Vagina (tissue), 2 donors: Measurements from ENCODE around the gene NF2. TPM values are rescaled to one million over a fixed set of nuclear protein-coding genes. Genes with fewer than 3 reads are reported as not detected.

Experiments used
- DNase-seq, 2 donors: peaks; one replicate each; pipeline ENCODE4 v3.0.0-alpha.2; 2017; ENCODE audit errors: extremely low spot score in 2 of 2
- H3K27ac ChIP-seq: fragments of 200-600 bp; sonication (generic); one replicate; pipeline ENCODE4 v1.5.1; 2019
- H3K27me3 ChIP-seq: fragments of 200-600 bp; sonication (generic); one replicate; pipeline ENCODE4 v1.5.1; 2019
- H3K36me3 ChIP-seq, 2 donors: fragments of 200-600 bp; sonication (generic); one replicate each; pipeline ENCODE4 v1.5.1; 2017 to 2019
- H3K4me1 ChIP-seq: fragments of 200-600 bp; sonication (generic); one replicate; pipeline ENCODE4 v1.5.1; 2019
- H3K4me3 ChIP-seq, 2 donors: fragments of 200-600 bp; sonication (generic); 1 replicate in 1 of 2; 2 replicates in 1 of 2; pipeline ENCODE4 v1.5.1; 2016 to 2019
- H3K9me3 ChIP-seq: fragments of 200-600 bp; sonication (generic); one replicate; pipeline ENCODE4 v1.5.1; 2019
- POLR2A ChIP-seq, 2 donors: fragments of 450-650 bp; IDR thresholded peaks; one replicate each; pipeline ENCODE4 v1.6.1; 2017; ENCODE audit warnings: antibody characterized with exemption in 2 of 2, mild to moderate bottlenecking in 2 of 2, moderate library complexity in 2 of 2
- POLR2AphosphoS5 ChIP-seq, 2 donors: sonication (generic); formaldehyde crosslinking; IDR thresholded peaks; one replicate each; pipeline ENCODE4 v1.9.0; 2017; ENCODE audit warnings: antibody characterized with exemption in 2 of 2, mild to moderate bottlenecking in 2 of 2, low read depth in 1 of 2; ENCODE audit not compliant: insufficient read depth in 1 of 2
- intact Hi-C: fragments of 100-400 bp; cut with DNase I; formaldehyde crosslinking; loops from one replicate; pipeline ENCODE4 v1.15.1; 2023
- total RNA-seq: library from RNA; depleted of rRNA; stranded (reverse); fragments of >200 nt; gene quantifications from one replicate; pipeline ENCODE4 v1.2.3, GENCODE V29; 2016
- TF ChIP-seq, protein P1 (sequence below), 3 experiments: fragments of 450-650 bp in 2 of 3; fragments of 200-600 bp in 1 of 3; sonication (generic) in 1 of 3; IDR thresholded peaks; one replicate each; pipeline ENCODE4 v1.5.1; 2017 to 2019; ENCODE audit warnings: antibody characterized with exemption in 3 of 3, mild to moderate bottlenecking in 2 of 3, moderate library complexity in 2 of 3

Gene NF2
- total RNA-seq, 1 donor from 2014 or later, result 15.7 TPM

DNA sequence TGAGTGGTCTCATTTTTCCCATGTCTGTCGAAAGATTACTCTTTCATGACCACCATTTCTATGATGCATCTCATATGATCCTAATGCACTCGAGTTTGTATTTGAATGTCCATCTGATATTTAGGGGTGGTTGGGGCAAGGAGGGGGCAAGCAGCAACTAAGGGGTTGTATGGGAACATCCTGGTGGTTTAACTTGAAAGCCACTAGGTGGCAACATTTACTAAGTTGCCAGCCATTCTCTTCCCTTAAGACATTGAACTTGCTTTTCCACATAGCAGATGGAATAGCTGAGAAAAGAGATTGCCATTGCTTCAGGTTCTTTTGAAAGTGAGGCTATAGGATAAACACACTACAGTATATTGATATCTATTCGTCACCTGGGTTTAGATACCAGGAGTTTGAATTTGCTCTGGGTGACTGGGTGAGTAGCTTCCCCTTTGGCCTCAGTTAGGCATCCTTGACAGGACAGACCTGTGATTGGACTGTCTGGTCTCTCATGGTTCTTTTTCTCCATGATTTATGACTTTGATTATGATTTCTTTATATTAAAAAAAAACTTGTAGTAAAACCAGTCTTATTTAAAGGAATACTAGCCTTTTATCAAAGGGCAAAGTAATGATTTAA is 32.4 kb downstream of the NF2 start:
- TF ChIP-seq POLR2AphosphoS5 (IDR thresholded peaks at IDR 0.05; ENCODE audit: insufficient read depth in 1 of 2, low read depth in 1 of 2), result no peak
- TF ChIP-seq, protein P1, sequence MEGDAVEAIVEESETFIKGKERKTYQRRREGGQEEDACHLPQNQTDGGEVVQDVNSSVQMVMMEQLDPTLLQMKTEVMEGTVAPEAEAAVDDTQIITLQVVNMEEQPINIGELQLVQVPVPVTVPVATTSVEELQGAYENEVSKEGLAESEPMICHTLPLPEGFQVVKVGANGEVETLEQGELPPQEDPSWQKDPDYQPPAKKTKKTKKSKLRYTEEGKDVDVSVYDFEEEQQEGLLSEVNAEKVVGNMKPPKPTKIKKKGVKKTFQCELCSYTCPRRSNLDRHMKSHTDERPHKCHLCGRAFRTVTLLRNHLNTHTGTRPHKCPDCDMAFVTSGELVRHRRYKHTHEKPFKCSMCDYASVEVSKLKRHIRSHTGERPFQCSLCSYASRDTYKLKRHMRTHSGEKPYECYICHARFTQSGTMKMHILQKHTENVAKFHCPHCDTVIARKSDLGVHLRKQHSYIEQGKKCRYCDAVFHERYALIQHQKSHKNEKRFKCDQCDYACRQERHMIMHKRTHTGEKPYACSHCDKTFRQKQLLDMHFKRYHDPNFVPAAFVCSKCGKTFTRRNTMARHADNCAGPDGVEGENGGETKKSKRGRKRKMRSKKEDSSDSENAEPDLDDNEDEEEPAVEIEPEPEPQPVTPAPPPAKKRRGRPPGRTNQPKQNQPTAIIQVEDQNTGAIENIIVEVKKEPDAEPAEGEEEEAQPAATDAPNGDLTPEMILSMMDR (IDR thresholded peaks at IDR 0.05), result peak; percentile 25 to 43 (median 31)
- no peak overlapping the region for H3K4me3 ChIP-seq
- intact Hi-C loops, result no loop called here
- no peak for DNase-seq
- no peaks in the 10 kb centered on the region for H3K9me3 ChIP-seq
- H3K4me1 ChIP-seq, result peaks cover 8% of the 10 kb centered on the region
- peaks cover 0 to 4% of the 10 kb centered on the region in 2 donors for H3K36me3 ChIP-seq
- H3K27me3 ChIP-seq, result no peaks in the 10 kb centered on the region
- H3K27ac ChIP-seq, result no peak overlapping the region

DNA sequence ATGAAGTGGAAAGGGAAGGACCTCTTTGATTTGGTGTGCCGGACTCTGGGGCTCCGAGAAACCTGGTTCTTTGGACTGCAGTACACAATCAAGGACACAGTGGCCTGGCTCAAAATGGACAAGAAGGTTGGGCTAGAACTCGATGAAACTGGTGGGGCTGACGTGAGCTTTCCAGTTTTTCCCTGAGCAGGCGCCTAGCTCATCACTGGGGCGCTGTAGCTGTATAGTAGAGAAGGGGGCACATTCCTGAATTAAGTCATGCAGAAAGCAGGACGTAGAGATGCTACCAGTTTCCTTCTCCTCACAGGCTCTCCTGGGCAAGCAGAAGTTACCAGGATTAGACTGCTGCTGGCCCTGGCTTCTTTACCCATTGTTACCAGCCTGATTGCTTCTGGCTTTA is 33.3 kb downstream of the NF2 start:
- Histone ChIP-seq H3K4me1 (peaks cover 8% of the 10 kb centered on the region), H3K36me3 (peaks cover 0 to 4% of the 10 kb centered on the region in 2 donors), H3K9me3 (no peaks in the 10 kb centered on the region), H3K27ac (no peak overlapping the region), H3K27me3 (no peaks in the 10 kb centered on the region), H3K4me3 (no peak overlapping the region)
- intact Hi-C loops, result no loop called here
- no peak for TF ChIP-seq POLR2AphosphoS5 (IDR thresholded peaks at IDR 0.05; ENCODE audit: insufficient read depth in 1 of 2, low read depth in 1 of 2)
- DNase-seq, result no peak

DNA sequence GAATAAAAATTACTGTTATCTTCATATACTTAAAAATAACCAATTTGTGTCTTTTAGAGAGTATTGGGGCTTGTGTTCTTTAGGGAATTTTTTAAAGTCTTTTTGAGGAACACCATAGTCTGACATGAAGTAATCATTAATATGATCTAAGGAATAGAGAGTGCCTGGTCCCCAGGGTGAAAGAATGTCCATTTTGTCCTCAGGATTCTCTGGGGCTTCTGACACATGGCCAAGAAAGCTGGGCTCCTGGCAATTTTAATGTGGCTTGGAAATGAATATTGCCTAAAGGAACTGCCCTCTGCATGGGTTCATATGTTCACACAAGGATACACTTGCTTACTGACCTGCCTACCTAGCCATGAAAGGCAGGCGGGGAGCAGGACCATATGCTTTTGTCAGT is 33.7 kb downstream of the NF2 start:
- Histone ChIP-seq H3K36me3 (peaks cover 0 to 7% of the 10 kb centered on the region in 2 donors), H3K27me3 (no peaks in the 10 kb centered on the region), H3K4me1 (peaks cover 8% of the 10 kb centered on the region), H3K27ac (no peak overlapping the region), H3K4me3 (no peak overlapping the region), H3K9me3 (no peaks in the 10 kb centered on the region)
- DNase-seq, result no peak
- intact Hi-C loops, result no loop called here
- TF ChIP-seq POLR2AphosphoS5 (IDR thresholded peaks at IDR 0.05; ENCODE audit: insufficient read depth in 1 of 2, low read depth in 1 of 2) (no peak), POLR2A (IDR thresholded peaks at IDR 0.05) (no peak)
- TF ChIP-seq, protein P1 (IDR thresholded peaks at IDR 0.05), result no peak

DNA sequence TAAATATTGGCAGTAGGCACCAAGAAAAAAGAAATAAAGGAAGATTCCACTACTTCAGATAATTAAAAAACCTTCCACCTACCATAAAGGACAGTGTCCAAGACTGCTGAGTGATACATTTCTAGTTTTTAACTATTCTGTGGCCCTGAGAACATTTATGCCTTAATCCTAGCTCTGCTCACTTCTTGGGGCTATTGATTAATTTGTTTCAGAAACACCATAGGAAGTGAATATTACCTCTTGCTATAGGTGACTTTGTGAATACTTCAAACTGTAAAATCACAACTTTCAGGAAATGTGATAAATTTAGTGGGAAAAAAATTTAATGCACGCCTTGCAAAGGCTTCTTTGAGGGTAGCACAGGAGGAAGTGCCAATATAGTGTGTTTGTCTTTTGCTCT is 35.2 kb downstream of the NF2 start:
- H3K36me3 ChIP-seq, result peaks cover 0 to 13% of the 10 kb centered on the region in 2 donors
- no peak overlapping the region for H3K27ac ChIP-seq
- intact Hi-C loops, result no loop called here
- no peaks in the 10 kb centered on the region for H3K27me3 ChIP-seq
- H3K4me3 ChIP-seq, result no peak overlapping the region
- no peaks in the 10 kb centered on the region for H3K9me3 ChIP-seq
- peaks cover 4% of the 10 kb centered on the region for H3K4me1 ChIP-seq
- DNase-seq, result no peak
- TF ChIP-seq, protein P1 (IDR thresholded peaks at IDR 0.05), result no peak
- TF ChIP-seq POLR2AphosphoS5 (IDR thresholded peaks at IDR 0.05; ENCODE audit: insufficient read depth in 1 of 2, low read depth in 1 of 2) (no peak), POLR2A (IDR thresholded peaks at IDR 0.05) (no peak)

DNA sequence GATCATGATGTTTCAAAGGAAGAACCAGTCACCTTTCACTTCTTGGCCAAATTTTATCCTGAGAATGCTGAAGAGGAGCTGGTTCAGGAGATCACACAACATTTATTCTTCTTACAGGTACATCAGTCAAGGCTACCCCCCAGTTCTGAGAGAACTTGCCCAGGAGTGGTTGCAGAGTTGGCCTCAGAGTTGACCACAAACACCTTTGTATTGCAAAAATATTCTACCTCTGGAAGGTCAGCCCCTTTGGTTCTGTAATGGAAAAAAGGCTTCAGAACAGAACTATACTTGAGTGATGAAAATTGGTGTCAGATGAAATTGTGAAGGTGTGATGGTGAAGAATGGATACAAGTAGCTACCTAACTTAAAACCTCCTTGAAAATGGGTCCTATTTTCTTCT is 35.7 kb downstream of the NF2 start:
- Histone ChIP-seq H3K27me3 (no peaks in the 10 kb centered on the region), H3K27ac (no peak overlapping the region), H3K4me3 (no peak overlapping the region), H3K9me3 (no peaks in the 10 kb centered on the region), H3K36me3 (peaks cover 0 to 13% of the 10 kb centered on the region in 2 donors), H3K4me1 (no peaks in the 10 kb centered on the region)
- no peak for TF ChIP-seq POLR2AphosphoS5 (IDR thresholded peaks at IDR 0.05; ENCODE audit: insufficient read depth in 1 of 2, low read depth in 1 of 2)
- TF ChIP-seq, protein P1 (IDR thresholded peaks at IDR 0.05), result no peak
- no peak for TF ChIP-seq POLR2A (IDR thresholded peaks at IDR 0.05)
- intact Hi-C loops, result no loop called here
- no peak for DNase-seq
